ENCODE data around the gene PCDHGA1.

The PCDHGA1 gene

GRCh38 chr5:141465351-141465750 is 135.0 kb downstream of the PCDHGA1 start:
- Histone ChIP-seq H4K8ac (ENCODE audit: low read depth, low read length) (no peak overlapping the region), H3K4me1 (ENCODE audit: control insufficient read depth in 1 of 2, insufficient read depth in 2 of 2, low read length in 2 of 2) (no peaks in the 10 kb centered on the region), H3K23ac (ENCODE audit: low read length) (no peak overlapping the region), H3K9ac (ENCODE audit: low read length) (no peak overlapping the region), H2BK120ac (ENCODE audit: insufficient read depth, low read length, poor library complexity) (no peak overlapping the region), H2AK5ac (ENCODE audit: low read length) (no peak overlapping the region), H3K4ac (ENCODE audit: low read depth, low read length) (no peak overlapping the region), H3K27ac (ENCODE audit: low read depth, low read length) (no peak overlapping the region), H3K36me3 (ENCODE audit: control insufficient read depth in 1 of 2, insufficient read depth in 2 of 2, low read length in 2 of 2) (peaks cover 5 to 10% of the 10 kb centered on the region in 2 experiments), H3K79me1 (ENCODE audit: low read length) (no peaks in the 10 kb centered on the region), H3K4me2 (ENCODE audit: low read length) (no peak overlapping the region), H2BK5ac (ENCODE audit: low read depth, low read length, poor library complexity) (peak overlapping the region; percentile 21), H3K9me3 (ENCODE audit: insufficient read depth, low read depth, low read length) (no peaks in the 10 kb centered on the region), H2AFZ (ENCODE audit: insufficient read depth, low read length, poor library complexity) (no peak overlapping the region), H3K14ac (ENCODE audit: low read length) (no peak overlapping the region), H3K4me3 (ENCODE audit: low read depth, low read length) (no peak overlapping the region), H3K27me3 (ENCODE audit: insufficient read depth, low read length) (no peaks in the 10 kb centered on the region), H3K18ac (ENCODE audit: low read length) (no peak overlapping the region), H4K91ac (ENCODE audit: low read depth, low read length) (no peak overlapping the region), H4K12ac (ENCODE audit: low read depth, low read length) (no peak overlapping the region), H2BK12ac (ENCODE audit: low read length) (no peak overlapping the region), H3K79me2 (ENCODE audit: control insufficient read depth, insufficient read depth, low read length, poor library complexity) (no peaks in the 10 kb centered on the region)
- no CpG with 5 or more reads among the region's 3 CpGs for WGBS (ENCODE audit: extremely low coverage, insufficient coverage, insufficient read length)
- peak; percentile 42 to 60 for DNase-seq

GRCh38 chr5:141475625-141476131 is 145.4 kb downstream of the PCDHGA1 start, which contains the start of gene PCDHGC3:
Gene PCDHGC3, plus strand, starts transcription at chr5:141475966. Its CDS starts 151 bp downstream, at chr5:141476117.
- Histone ChIP-seq H3K18ac (ENCODE audit: low read length) (peak within 1 kb of the TSS; percentile 67), H2BK12ac (ENCODE audit: low read length) (peak within 1 kb of the TSS; percentile 47), H3K79me2 (ENCODE audit: control insufficient read depth, insufficient read depth, low read length, poor library complexity) (no peaks in the 10 kb centered on the region), H3K36me3 (ENCODE audit: control insufficient read depth in 1 of 2, insufficient read depth in 2 of 2, low read length in 2 of 2) (peaks cover 8 to 18% of the 10 kb centered on the region in 2 experiments), H4K91ac (ENCODE audit: low read depth, low read length) (peak within 1 kb of the TSS; percentile 88), H4K12ac (ENCODE audit: low read depth, low read length) (peak within 1 kb of the TSS; percentile 51), H3K27me3 (ENCODE audit: insufficient read depth, low read length) (no peaks in the 10 kb centered on the region), H3K4me3 (ENCODE audit: low read depth, low read length) (peak within 1 kb of the TSS; percentile 72), H3K9ac (ENCODE audit: low read length) (peak within 1 kb of the TSS; percentile 19), H3K4me1 (ENCODE audit: control insufficient read depth in 1 of 2, insufficient read depth in 2 of 2, low read length in 2 of 2) (peaks cover 13 to 22% of the 10 kb centered on the region in 2 experiments), H3K9me3 (ENCODE audit: insufficient read depth, low read depth, low read length) (peaks cover 12% of the 10 kb centered on the region), H2AFZ (ENCODE audit: insufficient read depth, low read length, poor library complexity) (peak within 1 kb of the TSS; percentile 40), H3K14ac (ENCODE audit: low read length) (peak within 1 kb of the TSS; percentile 75), H2AK5ac (ENCODE audit: low read length) (no peak within 1 kb of the TSS), H3K23ac (ENCODE audit: low read length) (no peak within 1 kb of the TSS), H3K4me2 (ENCODE audit: low read length) (peak within 1 kb of the TSS; percentile 78), H3K4ac (ENCODE audit: low read depth, low read length) (peak within 1 kb of the TSS; percentile 41), H2BK120ac (ENCODE audit: insufficient read depth, low read length, poor library complexity) (peak within 1 kb of the TSS; percentile 70), H4K8ac (ENCODE audit: low read depth, low read length) (peak within 1 kb of the TSS; percentile 71), H2BK5ac (ENCODE audit: low read depth, low read length, poor library complexity) (peak within 1 kb of the TSS; percentile 18), H3K79me1 (ENCODE audit: low read length) (peaks cover 9% of the 10 kb centered on the region), H3K27ac (ENCODE audit: low read depth, low read length) (peak within 1 kb of the TSS; percentile 73)
- peak; percentile 68 to 69 for DNase-seq
- WGBS (ENCODE audit: extremely low coverage, insufficient coverage, insufficient read length): no CpG with 5 or more reads among the region's 28 CpGs

DNA sequence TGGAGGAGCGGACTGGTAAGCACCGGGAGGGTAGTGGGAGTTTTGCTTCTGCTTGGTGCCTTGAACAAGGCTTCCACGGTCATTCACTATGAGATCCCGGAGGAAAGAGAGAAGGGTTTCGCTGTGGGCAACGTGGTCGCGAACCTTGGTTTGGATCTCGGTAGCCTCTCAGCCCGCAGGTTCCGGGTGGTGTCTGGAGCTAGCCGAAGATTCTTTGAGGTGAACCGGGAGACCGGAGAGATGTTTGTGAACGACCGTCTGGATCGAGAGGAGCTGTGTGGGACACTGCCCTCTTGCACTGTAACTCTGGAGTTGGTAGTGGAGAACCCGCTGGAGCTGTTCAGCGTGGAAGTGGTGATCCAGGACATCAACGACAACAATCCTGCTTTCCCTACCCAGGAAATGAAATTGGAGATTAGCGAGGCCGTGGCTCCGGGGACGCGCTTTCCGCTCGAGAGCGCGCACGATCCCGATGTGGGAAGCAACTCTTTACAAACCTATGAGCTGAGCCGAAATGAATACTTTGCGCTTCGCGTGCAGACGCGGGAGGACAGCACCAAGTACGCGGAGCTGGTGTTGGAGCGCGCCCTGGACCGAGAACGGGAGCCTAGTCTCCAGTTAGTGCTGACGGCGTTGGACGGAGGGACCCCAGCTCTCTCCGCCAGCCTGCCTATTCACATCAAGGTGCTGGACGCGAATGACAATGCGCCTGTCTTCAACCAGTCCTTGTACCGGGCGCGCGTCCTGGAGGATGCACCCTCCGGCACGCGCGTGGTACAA is 146.0 kb downstream of the PCDHGA1 start:
- DNase-seq: peak; percentile 30 to 55
- peaks cover 9% of the 10 kb centered on the region for H3K79me1 ChIP-seq (ENCODE audit: low read length)
- peaks cover 12% of the 10 kb centered on the region for H3K9me3 ChIP-seq (ENCODE audit: insufficient read depth, low read depth, low read length)
- H3K27me3 ChIP-seq (ENCODE audit: insufficient read depth, low read length): no peaks in the 10 kb centered on the region
- peak overlapping the region; percentile 72 for H3K4me3 ChIP-seq (ENCODE audit: low read depth, low read length)
- peaks cover 13 to 22% of the 10 kb centered on the region in 2 experiments for H3K4me1 ChIP-seq (ENCODE audit: control insufficient read depth in 1 of 2, insufficient read depth in 2 of 2, low read length in 2 of 2)
- no CpG with 5 or more reads among the region's 58 CpGs for WGBS (ENCODE audit: extremely low coverage, insufficient coverage, insufficient read length)
- H4K91ac ChIP-seq (ENCODE audit: low read depth, low read length): peak overlapping the region; percentile 88
- peak overlapping the region; percentile 70 for H2BK120ac ChIP-seq (ENCODE audit: insufficient read depth, low read length, poor library complexity)
- peak overlapping the region; percentile 75 for H3K14ac ChIP-seq (ENCODE audit: low read length)
- no peaks in the 10 kb centered on the region for H3K79me2 ChIP-seq (ENCODE audit: control insufficient read depth, insufficient read depth, low read length, poor library complexity)
- H2BK5ac ChIP-seq (ENCODE audit: low read depth, low read length, poor library complexity): peak overlapping the region; percentile 18
- H4K8ac ChIP-seq (ENCODE audit: low read depth, low read length): peak overlapping the region; percentile 71
- no peak overlapping the region for H3K23ac ChIP-seq (ENCODE audit: low read length)
- H3K4ac ChIP-seq (ENCODE audit: low read depth, low read length): peak overlapping the region; percentile 41
- peak overlapping the region; percentile 51 for H4K12ac ChIP-seq (ENCODE audit: low read depth, low read length)
- H2AFZ ChIP-seq (ENCODE audit: insufficient read depth, low read length, poor library complexity): peak overlapping the region; percentile 40
- peak overlapping the region; percentile 67 for H3K18ac ChIP-seq (ENCODE audit: low read length)
- H3K4me2 ChIP-seq (ENCODE audit: low read length): peak overlapping the region; percentile 78
- peak overlapping the region; percentile 19 for H3K9ac ChIP-seq (ENCODE audit: low read length)
- peak overlapping the region; percentile 47 for H2BK12ac ChIP-seq (ENCODE audit: low read length)
- H2AK5ac ChIP-seq (ENCODE audit: low read length): no peak overlapping the region
- peak overlapping the region; percentile 73 for H3K27ac ChIP-seq (ENCODE audit: low read depth, low read length)
- peaks cover 8 to 18% of the 10 kb centered on the region in 2 experiments for H3K36me3 ChIP-seq (ENCODE audit: control insufficient read depth in 1 of 2, insufficient read depth in 2 of 2, low read length in 2 of 2)

GRCh38 chr5:141477044-141477575 is 146.8 kb downstream of the PCDHGA1 start:
- no peak overlapping the region for H3K9ac ChIP-seq (ENCODE audit: low read length)
- H3K4me2 ChIP-seq (ENCODE audit: low read length): peak overlapping the region; percentile 78
- peaks cover 8 to 18% of the 10 kb centered on the region in 2 experiments for H3K36me3 ChIP-seq (ENCODE audit: control insufficient read depth in 1 of 2, insufficient read depth in 2 of 2, low read length in 2 of 2)
- H4K12ac ChIP-seq (ENCODE audit: low read depth, low read length): no peak overlapping the region
- no peak overlapping the region for H2AFZ ChIP-seq (ENCODE audit: insufficient read depth, low read length, poor library complexity)
- no peak overlapping the region for H2AK5ac ChIP-seq (ENCODE audit: low read length)
- peaks cover 12% of the 10 kb centered on the region for H3K9me3 ChIP-seq (ENCODE audit: insufficient read depth, low read depth, low read length)
- H3K23ac ChIP-seq (ENCODE audit: low read length): no peak overlapping the region
- H2BK12ac ChIP-seq (ENCODE audit: low read length): no peak overlapping the region
- H2BK120ac ChIP-seq (ENCODE audit: insufficient read depth, low read length, poor library complexity): no peak overlapping the region
- DNase-seq: no peak
- WGBS (ENCODE audit: extremely low coverage, insufficient coverage, insufficient read length): no CpG with 5 or more reads among the region's 24 CpGs
- H3K18ac ChIP-seq (ENCODE audit: low read length): no peak overlapping the region
- H4K8ac ChIP-seq (ENCODE audit: low read depth, low read length): no peak overlapping the region
- H3K79me2 ChIP-seq (ENCODE audit: control insufficient read depth, insufficient read depth, low read length, poor library complexity): no peaks in the 10 kb centered on the region
- peaks cover 13 to 22% of the 10 kb centered on the region in 2 experiments for H3K4me1 ChIP-seq (ENCODE audit: control insufficient read depth in 1 of 2, insufficient read depth in 2 of 2, low read length in 2 of 2)
- no peak overlapping the region for H4K91ac ChIP-seq (ENCODE audit: low read depth, low read length)
- H3K79me1 ChIP-seq (ENCODE audit: low read length): peaks cover 9% of the 10 kb centered on the region
- no peak overlapping the region for H3K14ac ChIP-seq (ENCODE audit: low read length)
- H2BK5ac ChIP-seq (ENCODE audit: low read depth, low read length, poor library complexity): no peak overlapping the region
- no peak overlapping the region for H3K27ac ChIP-seq (ENCODE audit: low read depth, low read length)
- H3K4me3 ChIP-seq (ENCODE audit: low read depth, low read length): no peak overlapping the region
- H3K4ac ChIP-seq (ENCODE audit: low read depth, low read length): no peak overlapping the region
- no peaks in the 10 kb centered on the region for H3K27me3 ChIP-seq (ENCODE audit: insufficient read depth, low read length)

Measured in trophoblast cell (in vitro differentiated cells and primary cell).